ENCODE results near the gene TOR1AIP2. TPM values are rescaled to one million over a fixed set of nuclear protein-coding genes. Genes with fewer than 3 reads are reported as not detected.

TOR1AIP2 gene
- total RNA-seq, 1 experiment from 2014 or later = 73.9 TPM

DNA sequence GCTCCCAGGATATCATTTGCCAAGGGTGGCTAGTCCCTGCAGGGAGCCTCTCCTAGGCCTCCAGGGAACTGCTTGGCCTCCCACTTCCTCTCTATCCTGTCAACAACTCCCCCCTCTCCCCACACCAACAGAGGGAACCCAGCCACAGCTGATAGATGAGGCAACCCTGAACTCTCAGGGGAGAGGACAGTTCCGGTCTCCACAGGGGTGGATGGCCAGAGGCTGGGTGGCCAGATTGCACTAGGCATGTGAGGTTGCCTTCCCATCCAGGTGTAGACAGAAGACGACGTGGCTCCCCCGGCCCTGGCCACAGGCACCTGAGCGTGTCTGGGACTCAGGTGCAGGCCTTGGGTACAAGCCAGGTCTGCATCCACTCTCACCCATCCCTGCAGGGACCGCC, 53.3 kb downstream of the TOR1AIP2 start:
- Histone ChIP-seq H3K18ac (ENCODE audit: insufficient read length, low read depth, low read length) (no peak overlapping the region), H2AFZ (ENCODE audit: low read length) (no peak overlapping the region), H3K23ac (ENCODE audit: insufficient read length, low read depth, low read length) (no peak overlapping the region), H3K27me3 (ENCODE audit: insufficient read depth, low read length) (no peaks in the 10 kb centered on the region), H4K8ac (replicated peaks; ENCODE audit: insufficient read length, low read depth, low read length) (no peak overlapping the region), H3K4me2 (ENCODE audit: insufficient read depth, insufficient read length, low read length) (no peak overlapping the region), H4K20me1 (ENCODE audit: control insufficient read depth, insufficient read depth, insufficient read length) (no peaks in the 10 kb centered on the region), H3K79me1 (ENCODE audit: insufficient read depth, low read depth, low read length, poor library complexity, severe bottlenecking) (no peaks in the 10 kb centered on the region), H4K91ac (ENCODE audit: insufficient read length, low read depth, low read length) (no peak overlapping the region), H2BK5ac (ENCODE audit: insufficient read length, low read length) (no peak overlapping the region), H4K5ac (ENCODE audit: insufficient read length, low read depth, low read length) (no peak overlapping the region), H3K79me2 (ENCODE audit: insufficient read depth, low read length) (no peaks in the 10 kb centered on the region), H3T11ph (ENCODE audit: low read length) (no peak overlapping the region), H2BK120ac (ENCODE audit: low read depth, low read length, poor library complexity, severe bottlenecking) (no peak overlapping the region), H3K23me2 (ENCODE audit: insufficient read length, low read depth, low read length, poor library complexity, severe bottlenecking) (no peaks in the 10 kb centered on the region), H2BK15ac (ENCODE audit: low read depth, low read length) (no peak overlapping the region), H3K9ac (ENCODE audit: extremely low read depth, insufficient read length, low read length) (no peak overlapping the region), H2BK20ac (ENCODE audit: low read depth, low read length, poor library complexity, severe bottlenecking) (no peak overlapping the region), H3K9me3 (ENCODE audit: control insufficient read depth, low read depth, low read length) (no peaks in the 10 kb centered on the region), H3K4me1 (ENCODE audit: insufficient read depth, low read length) (no peaks in the 10 kb centered on the region), H3K14ac (ENCODE audit: insufficient read depth, low read length) (no peak overlapping the region), H3K56ac (ENCODE audit: insufficient read length, low read depth, low read length) (no peak overlapping the region), H3K27ac (ENCODE audit: insufficient read length, low read depth, low read length) (no peak overlapping the region), H2BK12ac (ENCODE audit: insufficient read length, low read depth, low read length) (no peak overlapping the region), H3K4ac (ENCODE audit: low read depth, low read length) (no peak overlapping the region), H2AK5ac (ENCODE audit: insufficient read length, low read length) (no peak overlapping the region)
- DNase-seq = peak; percentile 23
- Mint-ChIP-seq H3K36me3 (ENCODE audit: insufficient read depth in 1 of 3, low read depth in 3 of 3) (no peaks in the 10 kb centered on the region; a peak in 1 of 7 replicates), H3K4me1 (peaks cover 6 to 9% of the 10 kb centered on the region in 2 experiments), H3K27ac (0 out of 7 replicates have a peak overlapping the region, but pooled peaks of 1 of the 3 experiments have one; percentile 10), H3K4me3 (no peak overlapping the region), H3K9me3 (no peaks in the 10 kb centered on the region; a peak in 1 of 5 replicates), H3K27me3 (ENCODE audit: low read depth) (peaks cover 2% of the 10 kb centered on the region)
- TF ChIP-seq, protein P1, sequence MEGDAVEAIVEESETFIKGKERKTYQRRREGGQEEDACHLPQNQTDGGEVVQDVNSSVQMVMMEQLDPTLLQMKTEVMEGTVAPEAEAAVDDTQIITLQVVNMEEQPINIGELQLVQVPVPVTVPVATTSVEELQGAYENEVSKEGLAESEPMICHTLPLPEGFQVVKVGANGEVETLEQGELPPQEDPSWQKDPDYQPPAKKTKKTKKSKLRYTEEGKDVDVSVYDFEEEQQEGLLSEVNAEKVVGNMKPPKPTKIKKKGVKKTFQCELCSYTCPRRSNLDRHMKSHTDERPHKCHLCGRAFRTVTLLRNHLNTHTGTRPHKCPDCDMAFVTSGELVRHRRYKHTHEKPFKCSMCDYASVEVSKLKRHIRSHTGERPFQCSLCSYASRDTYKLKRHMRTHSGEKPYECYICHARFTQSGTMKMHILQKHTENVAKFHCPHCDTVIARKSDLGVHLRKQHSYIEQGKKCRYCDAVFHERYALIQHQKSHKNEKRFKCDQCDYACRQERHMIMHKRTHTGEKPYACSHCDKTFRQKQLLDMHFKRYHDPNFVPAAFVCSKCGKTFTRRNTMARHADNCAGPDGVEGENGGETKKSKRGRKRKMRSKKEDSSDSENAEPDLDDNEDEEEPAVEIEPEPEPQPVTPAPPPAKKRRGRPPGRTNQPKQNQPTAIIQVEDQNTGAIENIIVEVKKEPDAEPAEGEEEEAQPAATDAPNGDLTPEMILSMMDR (conservative IDR thresholded peaks at IDR 0.05) = no peak
- WGBS (ENCODE audit: extremely low coverage, insufficient read length, low lambda C conversion rate) = no CpG with 5 or more reads among the region's 6 CpGs

Data from H9 (cell line).